ENCODE data around the gene LMNTD2.

Gene LMNTD2

GRCh38 chr11:563812-564578 lies 3.5 kb upstream of the LMNTD2 start:
- Histone ChIP-seq H3K4me3 (ENCODE audit: low read depth, low read length) (no peak overlapping the region), H3K4me2 (ENCODE audit: low read length) (no peak overlapping the region), H3K9me3 (ENCODE audit: control insufficient read depth, low read length) (no peaks in the 10 kb centered on the region), H2AFZ (no peak overlapping the region), H3K36me3 (ENCODE audit: control insufficient read depth, insufficient read depth, low read length) (no peaks in the 10 kb centered on the region), H3K79me2 (no peaks in the 10 kb centered on the region), H3K9ac (no peak overlapping the region), H3K27ac (no peak overlapping the region), H3K27me3 (ENCODE audit: control insufficient read depth, insufficient read depth, low read length) (no peaks in the 10 kb centered on the region), H3K4me1 (no peaks in the 10 kb centered on the region)
- TF ChIP-seq, protein P1, sequence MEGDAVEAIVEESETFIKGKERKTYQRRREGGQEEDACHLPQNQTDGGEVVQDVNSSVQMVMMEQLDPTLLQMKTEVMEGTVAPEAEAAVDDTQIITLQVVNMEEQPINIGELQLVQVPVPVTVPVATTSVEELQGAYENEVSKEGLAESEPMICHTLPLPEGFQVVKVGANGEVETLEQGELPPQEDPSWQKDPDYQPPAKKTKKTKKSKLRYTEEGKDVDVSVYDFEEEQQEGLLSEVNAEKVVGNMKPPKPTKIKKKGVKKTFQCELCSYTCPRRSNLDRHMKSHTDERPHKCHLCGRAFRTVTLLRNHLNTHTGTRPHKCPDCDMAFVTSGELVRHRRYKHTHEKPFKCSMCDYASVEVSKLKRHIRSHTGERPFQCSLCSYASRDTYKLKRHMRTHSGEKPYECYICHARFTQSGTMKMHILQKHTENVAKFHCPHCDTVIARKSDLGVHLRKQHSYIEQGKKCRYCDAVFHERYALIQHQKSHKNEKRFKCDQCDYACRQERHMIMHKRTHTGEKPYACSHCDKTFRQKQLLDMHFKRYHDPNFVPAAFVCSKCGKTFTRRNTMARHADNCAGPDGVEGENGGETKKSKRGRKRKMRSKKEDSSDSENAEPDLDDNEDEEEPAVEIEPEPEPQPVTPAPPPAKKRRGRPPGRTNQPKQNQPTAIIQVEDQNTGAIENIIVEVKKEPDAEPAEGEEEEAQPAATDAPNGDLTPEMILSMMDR (IDR thresholded peaks at IDR 0.05) = no peak

DNA sequence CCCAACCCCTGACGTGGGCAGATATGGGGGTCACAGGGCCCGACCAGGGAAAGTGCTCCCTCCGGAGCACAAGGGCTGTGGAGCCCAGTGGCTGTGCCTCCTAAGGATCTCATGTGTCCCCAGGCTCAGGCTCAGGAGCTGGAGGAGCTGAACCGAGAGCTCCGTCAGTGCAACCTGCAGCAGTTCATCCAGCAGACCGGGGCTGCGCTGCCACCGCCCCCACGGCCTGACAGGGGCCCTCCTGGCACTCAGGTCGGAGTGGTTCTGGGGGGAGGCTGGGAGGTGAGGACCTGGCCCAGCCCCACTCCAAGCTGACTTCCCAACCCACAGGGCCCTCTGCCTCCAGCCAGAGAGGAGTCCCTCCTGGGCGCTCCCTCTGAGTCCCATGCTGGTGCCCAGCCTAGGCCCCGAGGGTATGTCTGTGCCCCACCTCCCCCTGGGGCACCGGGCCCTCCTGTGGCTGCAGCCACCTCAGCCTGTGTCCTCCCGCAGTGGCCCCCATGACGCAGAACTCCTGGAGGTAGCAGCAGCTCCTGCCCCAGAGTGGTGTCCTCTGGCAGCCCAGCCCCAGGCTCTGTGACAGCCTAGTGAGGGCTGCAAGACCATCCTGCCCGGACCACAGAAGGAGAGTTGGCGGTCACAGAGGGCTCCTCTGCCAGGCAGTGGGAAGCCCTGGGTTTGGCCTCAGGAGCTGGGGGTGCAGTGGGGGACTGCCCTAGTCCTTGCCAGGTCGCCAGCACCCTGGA lies 2.7 kb upstream of the LMNTD2 start:
- no peak overlapping the region for H3K9ac ChIP-seq
- no peak overlapping the region for H3K27ac ChIP-seq
- no peaks in the 10 kb centered on the region for H3K9me3 ChIP-seq (ENCODE audit: control insufficient read depth, low read length)
- no peak overlapping the region for H2AFZ ChIP-seq
- H3K27me3 ChIP-seq (ENCODE audit: control insufficient read depth, insufficient read depth, low read length) = no peaks in the 10 kb centered on the region
- TF ChIP-seq, protein P1 (IDR thresholded peaks at IDR 0.05) = no peak
- H3K4me3 ChIP-seq (ENCODE audit: low read depth, low read length) = no peak overlapping the region
- no peaks in the 10 kb centered on the region for H3K36me3 ChIP-seq (ENCODE audit: control insufficient read depth, insufficient read depth, low read length)
- H3K79me2 ChIP-seq = no peaks in the 10 kb centered on the region
- H3K4me1 ChIP-seq = no peaks in the 10 kb centered on the region
- no peak overlapping the region for H3K4me2 ChIP-seq (ENCODE audit: low read length)

GRCh38 chr11:562046-562645 lies 1.6 kb upstream of the LMNTD2 start:
- Histone ChIP-seq H3K27me3 (ENCODE audit: control insufficient read depth, insufficient read depth, low read length) (no peaks in the 10 kb centered on the region), H3K4me3 (ENCODE audit: low read depth, low read length) (no peak overlapping the region), H3K79me2 (no peaks in the 10 kb centered on the region), H3K4me1 (no peaks in the 10 kb centered on the region), H3K27ac (no peak overlapping the region), H3K9me3 (ENCODE audit: control insufficient read depth, low read length) (no peaks in the 10 kb centered on the region), H3K9ac (no peak overlapping the region), H3K36me3 (ENCODE audit: control insufficient read depth, insufficient read depth, low read length) (no peaks in the 10 kb centered on the region), H3K4me2 (ENCODE audit: low read length) (no peak overlapping the region), H2AFZ (no peak overlapping the region)
- TF ChIP-seq, protein P1 (IDR thresholded peaks at IDR 0.05) = no peak

DNA sequence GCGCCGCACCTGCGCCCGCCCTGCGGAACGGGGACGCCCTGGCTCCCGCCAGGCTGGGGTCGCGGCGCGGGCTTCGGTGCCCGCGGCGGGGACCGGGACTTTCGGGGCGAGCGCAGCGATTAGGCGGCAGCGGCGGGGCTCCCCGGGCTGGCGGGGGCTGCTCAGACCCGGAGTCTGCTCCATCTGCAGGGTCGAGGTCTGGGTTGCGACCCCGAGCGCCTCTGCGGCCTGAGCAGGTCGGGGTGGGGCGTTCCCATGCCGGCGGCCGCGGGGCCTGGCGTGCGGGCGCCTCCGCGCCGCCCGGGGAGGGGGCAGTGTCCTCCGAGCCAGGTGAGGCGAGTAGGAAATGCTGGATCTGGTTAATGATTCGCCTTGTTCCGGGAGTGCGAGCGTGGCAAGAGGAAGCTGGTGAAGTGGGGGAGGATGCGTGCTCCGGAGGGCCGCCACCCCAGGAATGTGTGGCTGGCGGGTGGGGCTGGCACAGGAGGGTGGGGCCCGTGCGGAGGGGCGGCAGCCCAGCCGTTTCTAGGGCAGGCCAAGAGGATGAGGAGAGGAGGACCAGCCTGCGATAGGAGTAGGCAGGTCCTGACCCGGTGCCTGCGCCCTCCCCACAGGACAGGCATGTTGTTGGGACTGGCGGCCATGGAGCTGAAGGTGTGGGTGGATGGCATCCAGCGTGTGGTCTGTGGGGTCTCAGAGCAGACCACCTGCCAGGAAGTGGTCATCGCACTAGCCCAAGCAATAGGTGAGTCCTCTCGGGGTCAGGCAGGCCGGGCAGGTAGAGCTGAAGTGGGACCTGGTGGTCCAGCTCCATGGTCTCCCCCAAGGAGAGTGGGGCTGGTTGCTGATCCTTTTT lies 838 bp upstream of the LMNTD2 start:
- Histone ChIP-seq H3K79me2 (no peaks in the 10 kb centered on the region), H3K4me1 (no peaks in the 10 kb centered on the region), H3K4me2 (ENCODE audit: low read length) (peak overlapping the region; percentile 71), H3K27ac (no peak overlapping the region), H3K4me3 (ENCODE audit: low read depth, low read length) (peak overlapping the region; percentile 47), H3K36me3 (ENCODE audit: control insufficient read depth, insufficient read depth, low read length) (no peaks in the 10 kb centered on the region), H2AFZ (peak overlapping the region; percentile 53), H3K9ac (no peak overlapping the region), H3K27me3 (ENCODE audit: control insufficient read depth, insufficient read depth, low read length) (no peaks in the 10 kb centered on the region), H3K9me3 (ENCODE audit: control insufficient read depth, low read length) (no peaks in the 10 kb centered on the region)
- TF ChIP-seq, protein P1 (IDR thresholded peaks at IDR 0.05) = no peak
